OCI-LY7 (cell line): ENCODE results near the gene TGFBR2. TPM values are rescaled to one million over a fixed set of nuclear protein-coding genes. Genes with fewer than 3 reads are reported as not detected.

Experiments
- BruUV-seq: library from RNA; stranded (reverse); fragments of 400-500 nt; replicated peaks from 2 replicates; lab custom pipeline; 2021; lab: Mats Ljungman, UMichigan
- CTCF ChIA-PET: fragments of 300-600 bp; sonication (Branson Sonifier 250); formaldehyde crosslinking; loops from one replicate; lab custom pipeline; 2022; ENCODE audit warnings: antibody characterized with exemption; ENCODE audit not compliant: unreplicated experiment; lab: Charles Lee
- POLR2A ChIA-PET: fragments of 300-600 bp; sonication (Branson Sonifier 250); formaldehyde crosslinking; loops from one replicate; lab custom pipeline; 2022; ENCODE audit warnings: antibody characterized with exemption; lab: Charles Lee
- DNase-seq: peaks from one replicate; pipeline ENCODE4 v3.0.0-alpha.2; 2015; ENCODE audit warnings: low spot score
- H2AFZ ChIP-seq: fragments of 200-600 bp; sonication (generic), shearing (Covaris generic); 2 replicates; pipeline ENCODE4 v1.6.1; 2014; ENCODE audit warnings: mild to moderate bottlenecking, antibody characterized with exemption, low read length, moderate library complexity
- H3K27ac ChIP-seq: fragments of 200-600 bp; sonication (generic); 2 replicates; pipeline ENCODE4 v1.5.1; 2014; ENCODE audit warnings: mixed run types, low read depth, mild to moderate bottlenecking, moderate library complexity, low read length, inconsistent platforms; ENCODE audit not compliant: poor library complexity, severe bottlenecking
- H3K36me3 ChIP-seq: fragments of 200-600 bp; sonication (generic); 2 replicates; pipeline ENCODE4 v1.6.1; 2014; ENCODE audit warnings: mild to moderate bottlenecking, antibody characterized with exemption, low read length, moderate library complexity, mixed read lengths; ENCODE audit not compliant: insufficient read depth
- H3K4me1 ChIP-seq: fragments of 200-600 bp; sonication (generic); 2 replicates; pipeline ENCODE4 v1.5.1; 2014; ENCODE audit warnings: mild to moderate bottlenecking, low read length; ENCODE audit not compliant: insufficient read depth, poor library complexity, severe bottlenecking
- H3K4me2 ChIP-seq: fragments of 200-600 bp; sonication (generic); 2 replicates; pipeline ENCODE4 v1.6.1; 2014; ENCODE audit warnings: mild to moderate bottlenecking, low read length
- H3K4me3 ChIP-seq: fragments of 200-600 bp; sonication (generic); 2 replicates; pipeline ENCODE4 v1.5.1; 2014; ENCODE audit warnings: mild to moderate bottlenecking, low read depth, low read length; ENCODE audit not compliant: poor library complexity, severe bottlenecking
- H3K79me2 ChIP-seq: fragments of 200-600 bp; sonication (generic); 2 replicates; pipeline ENCODE4 v1.6.1; 2016; ENCODE audit warnings: low read depth, mild to moderate bottlenecking, low read length, moderate library complexity, mixed read lengths; ENCODE audit not compliant: insufficient read depth
- H3K9me2 ChIP-seq: fragments of 200-600 bp; sonication (generic); 2 replicates; pipeline ENCODE4 v1.6.1; 2016; ENCODE audit warnings: mild to moderate bottlenecking, low read length, mixed read lengths; ENCODE audit not compliant: insufficient read depth
- H3K9me3 ChIP-seq: fragments of 200-600 bp; sonication (generic); 2 replicates; pipeline ENCODE4 v1.6.1; 2014; ENCODE audit warnings: mild to moderate bottlenecking, mixed run types, low read length, mixed read lengths
- H4K20me1 ChIP-seq: fragments of 200-600 bp; sonication (generic); 2 replicates; pipeline ENCODE4 v1.6.1; 2014; ENCODE audit warnings: mild to moderate bottlenecking, antibody characterized with exemption, low read length, moderate library complexity, mixed read lengths; ENCODE audit not compliant: insufficient read depth
- CTCF ChIP-seq: fragments of 200-600 bp; sonication (generic); conservative IDR thresholded peaks from 2 replicates; pipeline ENCODE4 v1.5.1; 2014; ENCODE audit warnings: mild to moderate bottlenecking, antibody characterized with exemption, low read length, moderate library complexity, mixed read lengths
- EZH2phosphoT487 ChIP-seq: fragments of 200-600 bp; sonication (generic); IDR thresholded peaks from 2 replicates; pipeline ENCODE4 v1.6.1; 2018; ENCODE audit warnings: low read depth, borderline replicate concordance, mild to moderate bottlenecking, mixed run types, antibody characterized with exemption, low read length, moderate library complexity, mixed read lengths
- intact Hi-C: fragments of 100-400 bp; cut with micrococcal nuclease; formaldehyde crosslinking; loops from one replicate; pipeline ENCODE4 v1.10.0; 2022; ENCODE audit not compliant: unreplicated experiment
- total RNA-seq, 2 experiments: library from RNA; depleted of rRNA in 1 of 2; stranded (reverse); fragments of >200 nt in 1 of 2; shearing (Covaris generic) in 1 of 2; gene quantifications; 2 replicates each; pipeline ENCODE4 v1.2.3, GENCODE V29; 2014 to 2022

The TGFBR2 gene
- total RNA-seq, 2 experiments from 2014 or later, result 25.2 to 28.1 TPM

- H3K9me2 ChIP-seq, result no peaks in the 10 kb centered on the region
- BruUV-seq, result no TSS peak
- POLR2A ChIA-PET, result interaction anchor here (0.6 to 1.0 kb wide), 2 partner anchors 13 to 105 kb away, joined by 3 read pairs; no protein-coding TSS in a partner anchor
- TF ChIP-seq EZH2phosphoT487, result no peak
- no peaks in the 10 kb centered on the region for H3K9me3 ChIP-seq
- H2AFZ ChIP-seq, result no peak overlapping the region
- intact Hi-C loops, result no loop called here
- H3K4me2 ChIP-seq, result no peak overlapping the region
- H3K4me1 ChIP-seq, result peaks cover 14% of the 10 kb centered on the region
- no peak overlapping the region for H3K4me3 ChIP-seq
- no peaks in the 10 kb centered on the region for H4K20me1 ChIP-seq
- no peak for DNase-seq
- H3K79me2 ChIP-seq, result no peaks in the 10 kb centered on the region
- CTCF ChIA-PET, result interaction anchor here (1.1 kb wide), 1 partner anchor 11 kb away, joined by 4 read pairs; no protein-coding TSS in a partner anchor
- H3K36me3 ChIP-seq, result peaks cover 95% of the 10 kb centered on the region
- no peak overlapping the region for H3K27ac ChIP-seq
These were observed 65.3 kb downstream of the TGFBR2 start for GRCh38 chr3:30671527-30672286.

- Histone ChIP-seq H3K4me2 (no peak overlapping the region), H3K27ac (no peak overlapping the region), H2AFZ (no peak overlapping the region), H3K36me3 (peaks cover 99% of the 10 kb centered on the region), H3K4me3 (no peak overlapping the region), H3K4me1 (peaks cover 8% of the 10 kb centered on the region), H3K9me3 (no peaks in the 10 kb centered on the region), H3K79me2 (no peaks in the 10 kb centered on the region), H3K9me2 (no peaks in the 10 kb centered on the region), H4K20me1 (no peaks in the 10 kb centered on the region)
- TF ChIP-seq EZH2phosphoT487, result no peak
- intact Hi-C loops, result no loop called here
- CTCF ChIA-PET, result interaction anchor here (1.1 kb wide), 1 partner anchor 10 kb away, joined by 4 read pairs; no protein-coding TSS in a partner anchor
- no TSS peak for BruUV-seq
- POLR2A ChIA-PET, result interaction anchor here (0.6 kb wide), 1 partner anchor 105 kb away, joined by 3 read pairs; no protein-coding TSS in a partner anchor
- DNase-seq, result no peak
These were observed 65.9 kb downstream of the TGFBR2 start for GRCh38 chr3:30672287-30672735.

- peaks cover 8% of the 10 kb centered on the region for H3K4me1 ChIP-seq
- H3K27ac ChIP-seq, result no peak overlapping the region
- BruUV-seq, result no TSS peak
- H4K20me1 ChIP-seq, result no peaks in the 10 kb centered on the region
- no peak for DNase-seq
- intact Hi-C loops, result no loop called here
- no peak overlapping the region for H3K4me3 ChIP-seq
- TF ChIP-seq CTCF (no peak), EZH2phosphoT487 (no peak)
- CTCF ChIA-PET, result no interaction called here
- H2AFZ ChIP-seq, result no peak overlapping the region
- POLR2A ChIA-PET, result no interaction called here
- no peaks in the 10 kb centered on the region for H3K79me2 ChIP-seq
- H3K4me2 ChIP-seq, result no peak overlapping the region
- no peaks in the 10 kb centered on the region for H3K9me3 ChIP-seq
- H3K9me2 ChIP-seq, result no peaks in the 10 kb centered on the region
- H3K36me3 ChIP-seq, result peaks cover 99% of the 10 kb centered on the region
These were observed 66.6 kb downstream of the TGFBR2 start for GRCh38 chr3:30672959-30673358.
